HG03108 (cell line): ENCODE measurements around the gene AKTIP.
"Not testable (repeated sequence)": the region's sequence is repeated elsewhere in the genome, so short reads cannot be mapped to it uniquely, and the experiment has no call there.

Experiments used
- ATAC-seq: cut with Tn5 transposase; IDR thresholded peaks from one replicate; pipeline ENCODE4 v1.9.1; 2021; ENCODE audit warnings: moderate library complexity; ENCODE audit not compliant: unreplicated experiment

AKTIP gene

GRCh38 chr16:53502331-53503269 lies at the start of gene AKTIP:
TSS of gene AKTIP (minus strand) at chr16:53503209. CDS start at chr16:53500259, 2,950 bp downstream.
- ATAC-seq = peak; percentile 17

GRCh38 chr16:53549970-53550690 lies 47.1 kb upstream of the AKTIP start:
- no peak for ATAC-seq

- no peak for ATAC-seq
Observed at GRCh38 chr16:53546988-53547391, 44.0 kb upstream of the AKTIP start.

GRCh38 chr16:53545433-53545832 lies 42.4 kb upstream of the AKTIP start:
- ATAC-seq = no peak

- ATAC-seq = no peak
Observed at GRCh38 chr16:53542283-53542682, 39.3 kb upstream of the AKTIP start.

GRCh38 chr16:53541326-53541725 lies 38.3 kb upstream of the AKTIP start:
- no peak for ATAC-seq

- ATAC-seq = not testable (repeated sequence)
Observed at GRCh38 chr16:53539759-53540718, 37.0 kb upstream of the AKTIP start.

GRCh38 chr16:53539346-53539745 lies 36.3 kb upstream of the AKTIP start:
- not testable (repeated sequence) for ATAC-seq

- ATAC-seq = no peak
Observed at GRCh38 chr16:53537626-53538025, 34.6 kb upstream of the AKTIP start.

GRCh38 chr16:53534206-53534605 lies 31.2 kb upstream of the AKTIP start:
- ATAC-seq = no peak

GRCh38 chr16:53530741-53531140 lies 27.7 kb upstream of the AKTIP start:
- ATAC-seq = no peak

GRCh38 chr16:53530046-53530445 lies 27.0 kb upstream of the AKTIP start:
- ATAC-seq = no peak

- ATAC-seq = no peak
Observed at GRCh38 chr16:53529513-53529912, 26.5 kb upstream of the AKTIP start.

GRCh38 chr16:53528797-53529196 lies 25.8 kb upstream of the AKTIP start:
- no peak for ATAC-seq

GRCh38 chr16:53523971-53524548 lies 21.1 kb upstream of the AKTIP start:
- ATAC-seq = no peak

GRCh38 chr16:53523126-53523804 lies 20.3 kb upstream of the AKTIP start:
- ATAC-seq = no peak

- no peak for ATAC-seq
Observed at GRCh38 chr16:53519417-53520091, 16.5 kb upstream of the AKTIP start.

- ATAC-seq = peak; percentile 99
Observed at GRCh38 chr16:53518550-53519416, 15.8 kb upstream of the AKTIP start.
